Cortex of kidney (tissue), 1 donor: ENCODE measurements around the gene CPNE2.

Experiments used
- DNase-seq: peaks from one replicate; lab custom pipeline; 2025; lab: John Stamatoyannopoulos, UW

CPNE2 gene

DNA sequence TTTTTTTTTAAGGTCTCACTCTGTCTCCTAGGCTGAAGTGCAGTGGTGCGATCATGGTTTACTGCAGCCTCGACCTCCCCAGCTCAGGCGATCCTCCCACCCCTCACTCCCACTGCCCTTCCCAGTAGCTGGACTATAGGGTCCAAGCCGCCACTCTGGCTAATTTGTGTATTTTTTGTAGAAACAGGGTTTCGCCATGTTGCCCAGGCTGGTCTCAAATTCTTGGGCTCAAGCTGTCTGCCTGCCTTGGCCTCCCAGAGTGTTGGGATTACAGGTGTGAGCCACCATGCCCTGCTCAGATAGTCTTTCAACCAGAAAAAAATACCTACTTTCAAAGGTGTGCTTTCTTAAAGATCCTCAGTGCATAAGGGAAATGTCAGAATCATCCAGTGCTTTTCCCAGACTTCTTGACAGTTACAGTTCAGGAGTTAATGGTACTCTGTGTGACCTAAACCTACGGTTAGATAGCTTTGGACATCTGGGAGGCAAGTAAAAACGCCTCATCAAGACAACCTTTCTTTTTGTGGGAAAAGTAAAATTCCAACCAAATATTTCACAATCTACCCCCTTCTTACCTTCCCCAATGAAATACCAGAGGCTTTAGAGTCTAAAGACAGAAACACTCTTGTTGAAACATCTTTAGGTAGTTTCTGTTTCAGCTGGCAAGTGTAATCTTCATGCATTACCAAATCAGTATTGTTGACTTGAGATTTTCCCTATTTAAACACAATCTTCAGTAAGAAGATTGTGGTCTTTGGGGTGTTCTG is 100.5 kb downstream of the CPNE2 start:
- DNase-seq = no peak

DNA sequence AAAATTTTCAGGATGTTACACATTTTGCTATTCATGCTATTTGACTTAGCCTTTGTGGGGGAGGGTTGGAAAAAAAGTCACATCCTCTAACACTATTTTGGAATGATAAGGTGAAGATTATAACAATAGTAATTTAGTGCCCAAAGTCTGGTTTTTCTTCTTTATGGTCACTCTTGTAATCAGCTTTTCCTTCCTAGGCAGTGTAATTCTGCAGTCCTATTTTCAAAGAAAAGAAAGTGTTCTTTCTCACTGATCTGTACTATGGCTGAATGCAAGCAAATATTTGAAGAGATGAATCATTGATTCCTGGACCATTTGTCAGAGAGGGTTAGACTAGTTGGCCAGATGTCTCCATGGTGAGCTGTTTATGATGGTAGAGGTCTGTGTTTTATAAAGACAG is 102.1 kb downstream of the CPNE2 start:
- DNase-seq = no peak

DNA sequence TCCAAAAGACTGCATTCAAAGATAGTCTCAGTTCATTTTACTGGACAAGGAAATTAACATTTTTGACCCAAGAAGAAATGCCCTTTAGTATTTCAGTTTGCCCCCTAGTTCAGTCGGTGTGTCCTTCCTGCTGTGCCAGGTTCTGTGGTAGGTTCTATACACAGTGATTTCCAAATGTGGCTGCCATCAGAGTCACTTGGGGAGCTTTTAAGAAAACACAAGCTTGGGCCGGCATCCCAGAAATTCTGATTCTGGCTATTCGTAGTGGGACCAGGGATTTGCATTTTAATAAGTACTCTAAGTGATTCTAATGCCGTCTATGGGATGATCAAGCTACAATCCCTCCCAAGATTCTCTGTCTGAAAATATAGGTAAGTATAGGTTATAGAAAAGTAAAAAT is 103.9 kb downstream of the CPNE2 start:
- no peak for DNase-seq

DNA sequence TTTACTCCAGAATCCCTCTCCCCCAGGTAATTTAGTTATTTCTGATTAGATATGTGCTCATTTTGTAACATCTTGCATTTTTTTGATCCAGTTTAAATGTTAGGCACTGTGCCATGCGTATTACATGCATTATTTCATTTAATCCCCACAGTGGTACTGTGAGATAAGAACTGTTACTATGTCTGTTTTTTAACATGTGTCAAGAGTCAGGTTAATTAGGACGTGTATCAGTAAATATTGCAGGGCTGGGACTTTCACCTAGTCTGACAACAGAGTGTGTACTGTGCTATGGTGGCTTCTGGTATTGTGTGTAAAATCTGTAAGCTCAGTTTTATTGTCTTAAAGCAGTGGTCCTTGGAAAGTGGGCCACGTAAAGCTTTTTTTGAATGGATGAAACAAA is 104.4 kb downstream of the CPNE2 start:
- no peak for DNase-seq
